ENCODE measurements around the gene THBS4.

THBS4 gene

GRCh38 chr5:80010754-80011392 is 24.3 kb upstream of the THBS4 start:
- Histone ChIP-seq H3K4me3 (ENCODE audit: low read depth, low read length) (no peak overlapping the region), H3K27me3 (ENCODE audit: insufficient read depth, low read length) (no peaks in the 10 kb centered on the region), H3K4ac (ENCODE audit: low read depth, low read length) (no peak overlapping the region), H2BK12ac (ENCODE audit: low read length) (no peak overlapping the region), H3K14ac (ENCODE audit: low read length) (no peak overlapping the region), H2AK5ac (ENCODE audit: low read length) (no peak overlapping the region), H4K12ac (ENCODE audit: low read depth, low read length) (no peak overlapping the region), H3K79me2 (ENCODE audit: control insufficient read depth, insufficient read depth, low read length, poor library complexity) (no peaks in the 10 kb centered on the region), H2BK120ac (ENCODE audit: insufficient read depth, low read length, poor library complexity) (no peak overlapping the region), H2AFZ (ENCODE audit: insufficient read depth, low read length, poor library complexity) (no peak overlapping the region), H3K36me3 (ENCODE audit: control insufficient read depth in 1 of 2, insufficient read depth in 2 of 2, low read length in 2 of 2) (no peaks in the 10 kb centered on the region), H3K9me3 (ENCODE audit: insufficient read depth, low read depth, low read length) (no peaks in the 10 kb centered on the region), H3K4me1 (ENCODE audit: control insufficient read depth in 1 of 2, insufficient read depth in 2 of 2, low read length in 2 of 2) (no peaks in the 10 kb centered on the region), H3K23ac (ENCODE audit: low read length) (no peak overlapping the region), H3K27ac (ENCODE audit: low read depth, low read length) (no peak overlapping the region), H4K91ac (ENCODE audit: low read depth, low read length) (no peak overlapping the region), H4K8ac (ENCODE audit: low read depth, low read length) (no peak overlapping the region), H3K79me1 (ENCODE audit: low read length) (no peaks in the 10 kb centered on the region), H2BK5ac (ENCODE audit: low read depth, low read length, poor library complexity) (no peak overlapping the region), H3K9ac (ENCODE audit: low read length) (no peak overlapping the region), H3K4me2 (ENCODE audit: low read length) (no peak overlapping the region), H3K18ac (ENCODE audit: low read length) (no peak overlapping the region)
- no CpG with 5 or more reads among the region's 5 CpGs for WGBS (ENCODE audit: extremely low coverage, insufficient coverage, insufficient read length)
- no peak for DNase-seq

DNA sequence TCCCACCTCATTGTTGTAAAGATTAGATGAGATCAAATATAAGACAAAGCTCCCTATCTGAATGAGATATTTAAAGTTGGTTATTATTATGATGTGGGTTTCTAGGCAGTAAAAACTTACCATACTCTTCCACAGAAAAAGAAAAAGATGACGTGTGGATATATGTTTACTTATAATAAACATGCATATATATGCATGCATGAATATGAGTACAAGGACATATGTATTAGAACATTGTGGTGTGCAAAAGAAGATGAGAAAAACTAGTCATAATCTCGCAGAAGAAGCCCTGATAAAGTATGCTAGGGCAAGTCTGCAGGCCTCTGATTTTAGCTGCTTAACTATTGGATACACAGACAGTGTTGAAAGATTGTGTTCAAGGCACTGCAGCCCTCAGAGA is 10.1 kb upstream of the THBS4 start:
- Histone ChIP-seq H3K27ac (ENCODE audit: low read depth, low read length) (no peak overlapping the region), H2BK12ac (ENCODE audit: low read length) (no peak overlapping the region), H3K79me2 (ENCODE audit: control insufficient read depth, insufficient read depth, low read length, poor library complexity) (no peaks in the 10 kb centered on the region), H3K4me3 (ENCODE audit: low read depth, low read length) (no peak overlapping the region), H3K4me2 (ENCODE audit: low read length) (no peak overlapping the region), H3K4ac (ENCODE audit: low read depth, low read length) (no peak overlapping the region), H2AFZ (ENCODE audit: insufficient read depth, low read length, poor library complexity) (no peak overlapping the region), H3K4me1 (ENCODE audit: control insufficient read depth in 1 of 2, insufficient read depth in 2 of 2, low read length in 2 of 2) (no peaks in the 10 kb centered on the region), H2BK120ac (ENCODE audit: insufficient read depth, low read length, poor library complexity) (no peak overlapping the region), H4K8ac (ENCODE audit: low read depth, low read length) (no peak overlapping the region), H3K9me3 (ENCODE audit: insufficient read depth, low read depth, low read length) (no peaks in the 10 kb centered on the region), H3K27me3 (ENCODE audit: insufficient read depth, low read length) (no peaks in the 10 kb centered on the region), H3K14ac (ENCODE audit: low read length) (no peak overlapping the region), H3K9ac (ENCODE audit: low read length) (no peak overlapping the region), H3K23ac (ENCODE audit: low read length) (peak overlapping the region; percentile 9), H4K12ac (ENCODE audit: low read depth, low read length) (no peak overlapping the region), H3K36me3 (ENCODE audit: control insufficient read depth in 1 of 2, insufficient read depth in 2 of 2, low read length in 2 of 2) (no peaks in the 10 kb centered on the region), H3K79me1 (ENCODE audit: low read length) (no peaks in the 10 kb centered on the region), H3K18ac (ENCODE audit: low read length) (no peak overlapping the region), H2AK5ac (ENCODE audit: low read length) (no peak overlapping the region), H4K91ac (ENCODE audit: low read depth, low read length) (no peak overlapping the region), H2BK5ac (ENCODE audit: low read depth, low read length, poor library complexity) (no peak overlapping the region)
- no peak for DNase-seq
- WGBS (ENCODE audit: extremely low coverage, insufficient coverage, insufficient read length) = no CpG with 5 or more reads among the region's 2 CpGs

GRCh38 chr5:80026841-80027240 is 8.3 kb upstream of the THBS4 start:
- no peak overlapping the region for H2AFZ ChIP-seq (ENCODE audit: insufficient read depth, low read length, poor library complexity)
- no peaks in the 10 kb centered on the region for H3K79me1 ChIP-seq (ENCODE audit: low read length)
- no peak overlapping the region for H2AK5ac ChIP-seq (ENCODE audit: low read length)
- no peaks in the 10 kb centered on the region for H3K4me1 ChIP-seq (ENCODE audit: control insufficient read depth in 1 of 2, insufficient read depth in 2 of 2, low read length in 2 of 2)
- no peak overlapping the region for H3K14ac ChIP-seq (ENCODE audit: low read length)
- H3K27me3 ChIP-seq (ENCODE audit: insufficient read depth, low read length) = no peaks in the 10 kb centered on the region
- no peak overlapping the region for H3K27ac ChIP-seq (ENCODE audit: low read depth, low read length)
- H3K9me3 ChIP-seq (ENCODE audit: insufficient read depth, low read depth, low read length) = no peaks in the 10 kb centered on the region
- H3K36me3 ChIP-seq (ENCODE audit: control insufficient read depth in 1 of 2, insufficient read depth in 2 of 2, low read length in 2 of 2) = no peaks in the 10 kb centered on the region
- H4K91ac ChIP-seq (ENCODE audit: low read depth, low read length) = no peak overlapping the region
- no peak overlapping the region for H4K8ac ChIP-seq (ENCODE audit: low read depth, low read length)
- H3K4ac ChIP-seq (ENCODE audit: low read depth, low read length) = no peak overlapping the region
- no peak for DNase-seq
- no peak overlapping the region for H3K18ac ChIP-seq (ENCODE audit: low read length)
- H3K79me2 ChIP-seq (ENCODE audit: control insufficient read depth, insufficient read depth, low read length, poor library complexity) = no peaks in the 10 kb centered on the region
- H4K12ac ChIP-seq (ENCODE audit: low read depth, low read length) = no peak overlapping the region
- H3K4me3 ChIP-seq (ENCODE audit: low read depth, low read length) = no peak overlapping the region
- no peak overlapping the region for H3K23ac ChIP-seq (ENCODE audit: low read length)
- no peak overlapping the region for H2BK12ac ChIP-seq (ENCODE audit: low read length)
- no peak overlapping the region for H2BK5ac ChIP-seq (ENCODE audit: low read depth, low read length, poor library complexity)
- H2BK120ac ChIP-seq (ENCODE audit: insufficient read depth, low read length, poor library complexity) = no peak overlapping the region
- H3K9ac ChIP-seq (ENCODE audit: low read length) = no peak overlapping the region
- no peak overlapping the region for H3K4me2 ChIP-seq (ENCODE audit: low read length)

DNA sequence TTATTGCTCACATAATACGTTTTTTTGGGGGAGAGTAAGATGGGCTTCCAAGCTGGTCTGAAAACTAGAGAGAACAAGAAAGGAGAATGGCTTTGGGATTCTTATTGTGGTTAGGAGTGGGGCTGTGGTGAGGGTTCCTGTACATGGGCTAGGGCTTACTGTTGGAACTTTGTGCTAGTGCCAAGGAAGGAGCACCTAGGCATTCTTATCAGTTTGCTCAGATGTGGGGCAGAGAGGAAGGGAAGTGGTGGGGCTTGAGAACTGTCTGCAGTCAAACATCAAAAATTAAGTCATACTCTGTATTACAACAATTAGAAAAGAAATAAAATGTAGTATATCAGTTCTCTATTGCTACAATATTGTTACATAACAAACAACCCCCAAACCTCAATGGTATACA is 4.0 kb upstream of the THBS4 start:
- Histone ChIP-seq H2BK5ac (ENCODE audit: low read depth, low read length, poor library complexity) (no peak overlapping the region), H3K79me1 (ENCODE audit: low read length) (no peaks in the 10 kb centered on the region), H4K12ac (ENCODE audit: low read depth, low read length) (no peak overlapping the region), H2AK5ac (ENCODE audit: low read length) (no peak overlapping the region), H3K23ac (ENCODE audit: low read length) (no peak overlapping the region), H3K27ac (ENCODE audit: low read depth, low read length) (no peak overlapping the region), H3K4me3 (ENCODE audit: low read depth, low read length) (no peak overlapping the region), H3K9me3 (ENCODE audit: insufficient read depth, low read depth, low read length) (no peaks in the 10 kb centered on the region), H4K91ac (ENCODE audit: low read depth, low read length) (no peak overlapping the region), H3K4me1 (ENCODE audit: control insufficient read depth in 1 of 2, insufficient read depth in 2 of 2, low read length in 2 of 2) (peaks cover 4 to 7% of the 10 kb centered on the region in 2 experiments), H2BK12ac (ENCODE audit: low read length) (no peak overlapping the region), H3K27me3 (ENCODE audit: insufficient read depth, low read length) (peaks cover 22% of the 10 kb centered on the region), H3K4me2 (ENCODE audit: low read length) (no peak overlapping the region), H3K9ac (ENCODE audit: low read length) (no peak overlapping the region), H3K14ac (ENCODE audit: low read length) (no peak overlapping the region), H2BK120ac (ENCODE audit: insufficient read depth, low read length, poor library complexity) (no peak overlapping the region), H3K79me2 (ENCODE audit: control insufficient read depth, insufficient read depth, low read length, poor library complexity) (no peaks in the 10 kb centered on the region), H3K36me3 (ENCODE audit: control insufficient read depth in 1 of 2, insufficient read depth in 2 of 2, low read length in 2 of 2) (no peaks in the 10 kb centered on the region), H3K18ac (ENCODE audit: low read length) (no peak overlapping the region), H4K8ac (ENCODE audit: low read depth, low read length) (no peak overlapping the region), H2AFZ (ENCODE audit: insufficient read depth, low read length, poor library complexity) (no peak overlapping the region), H3K4ac (ENCODE audit: low read depth, low read length) (no peak overlapping the region)
- no peak for DNase-seq
- WGBS (ENCODE audit: extremely low coverage, insufficient coverage, insufficient read length) = no CpG with 5 or more reads among the region's 1 CpG

Data from trophoblast cell (in vitro differentiated cells and primary cell).